Mesendoderm (in vitro differentiated cells): ENCODE measurements around the gene EMP2.

Experiments
- DNase-seq: peaks from one replicate; pipeline ENCODE4 v3.0.0; 2013
- H2AK5ac ChIP-seq: 2 replicates; pipeline ENCODE4 v1.6.1; 2013; ENCODE audit warnings: low read length, inconsistent platforms
- H2BK120ac ChIP-seq: 2 replicates; pipeline ENCODE4 v1.6.1; 2013; ENCODE audit warnings: low read depth, mild to moderate bottlenecking, low read length, moderate library complexity, mixed read lengths
- H2BK15ac ChIP-seq: replicated peaks from 2 replicates; pipeline ENCODE4 v1.6.1; 2013; ENCODE audit warnings: low read depth, mild to moderate bottlenecking, moderate library complexity
- H2BK5ac ChIP-seq: 2 replicates; pipeline ENCODE4 v1.6.1; 2013; ENCODE audit warnings: low read length, inconsistent platforms
- H3K18ac ChIP-seq: 2 replicates; pipeline ENCODE4 v1.6.1; 2013; ENCODE audit warnings: mild to moderate bottlenecking, low read length, mixed read lengths
- H3K23ac ChIP-seq: one replicate; pipeline ENCODE4 v1.6.1; 2013; ENCODE audit warnings: low read length
- H3K27ac ChIP-seq: 2 replicates; pipeline ENCODE4 v1.5.1; 2013; ENCODE audit warnings: low read depth, mild to moderate bottlenecking, inconsistent platforms, low read length, moderate library complexity
- H3K27me3 ChIP-seq: 2 replicates; pipeline ENCODE4 v1.6.1; 2013; ENCODE audit warnings: low read length, control low read depth, mild to moderate bottlenecking, inconsistent platforms; ENCODE audit not compliant: insufficient read depth, poor library complexity
- H3K36me3 ChIP-seq: 2 replicates; pipeline ENCODE4 v1.6.1; 2013; ENCODE audit warnings: low read length, inconsistent platforms; ENCODE audit not compliant: control insufficient read depth, insufficient read depth
- H3K4ac ChIP-seq: one replicate; pipeline ENCODE4 v1.6.1; 2013; ENCODE audit warnings: low read depth, mild to moderate bottlenecking, low read length, moderate library complexity
- H3K4me1 ChIP-seq: 2 replicates; pipeline ENCODE4 v1.6.1; 2013; ENCODE audit warnings: low read depth, low read length, inconsistent platforms; ENCODE audit not compliant: control insufficient read depth
- H3K4me2 ChIP-seq: 2 replicates; pipeline ENCODE4 v1.6.1; 2013; ENCODE audit warnings: low read length
- H3K4me3 ChIP-seq: 2 replicates; pipeline ENCODE4 v1.5.1; 2013; ENCODE audit warnings: mild to moderate bottlenecking, low read length
- H3K56ac ChIP-seq: one replicate; pipeline ENCODE4 v1.6.1; 2013; ENCODE audit warnings: low read length
- H3K79me1 ChIP-seq: 2 replicates; pipeline ENCODE4 v1.6.1; 2013; ENCODE audit warnings: low read length, inconsistent platforms
- H3K79me2 ChIP-seq: 2 replicates; pipeline ENCODE4 v1.6.1; 2013; ENCODE audit warnings: mild to moderate bottlenecking, low read length; ENCODE audit not compliant: control insufficient read depth, insufficient read depth
- H3K9ac ChIP-seq: 2 replicates; pipeline ENCODE4 v1.6.1; 2013; ENCODE audit warnings: low read length, inconsistent platforms
- H4K5ac ChIP-seq: one replicate; pipeline ENCODE4 v1.6.1; 2013; ENCODE audit warnings: low read length
- H4K8ac ChIP-seq: one replicate; pipeline ENCODE4 v1.6.1; 2013; ENCODE audit warnings: low read depth, mild to moderate bottlenecking, control low read depth, low read length, moderate library complexity
- WGBS: extraction: QIAGEN DNeasy Blood & Tissue Kit; methylation state at CpG from one replicate; pipeline ENCODE4 v1.1.7; 2013; ENCODE audit warnings: low lambda C conversion rate, missing lambda C conversion rate; ENCODE audit not compliant: insufficient coverage; ENCODE audit errors: extremely low coverage; 5-methylcytosine and 5-hydroxymethylcytosine counted together

EMP2 gene

GRCh38 chr16:10612649-10613179 is 32.3 kb upstream of the EMP2 start:
- no peak overlapping the region for H2BK5ac ChIP-seq
- no peaks in the 10 kb centered on the region for H3K79me2 ChIP-seq
- no peak overlapping the region for H2BK15ac ChIP-seq
- no peak overlapping the region for H2BK120ac ChIP-seq
- H3K56ac ChIP-seq, result no peak overlapping the region
- no peak overlapping the region for H3K27ac ChIP-seq
- DNase-seq, result no peak
- no peak overlapping the region for H4K8ac ChIP-seq
- H3K36me3 ChIP-seq, result no peaks in the 10 kb centered on the region
- H3K4me1 ChIP-seq, result peaks cover 2% of the 10 kb centered on the region
- no peak overlapping the region for H3K9ac ChIP-seq
- no peaks in the 10 kb centered on the region for H3K79me1 ChIP-seq
- H2AK5ac ChIP-seq, result no peak overlapping the region
- H4K5ac ChIP-seq, result no peak overlapping the region
- WGBS, result no CpG with 5 or more reads among the region's 6 CpGs
- no peak overlapping the region for H3K4ac ChIP-seq
- H3K27me3 ChIP-seq, result no peaks in the 10 kb centered on the region
- no peak overlapping the region for H3K4me3 ChIP-seq
- no peak overlapping the region for H3K23ac ChIP-seq
- H3K4me2 ChIP-seq, result no peak overlapping the region
- H3K18ac ChIP-seq, result no peak overlapping the region

- Histone ChIP-seq H3K27me3 (no peaks in the 10 kb centered on the region), H3K79me2 (no peaks in the 10 kb centered on the region), H2BK120ac (no peak overlapping the region), H3K4me2 (no peak overlapping the region), H3K18ac (no peak overlapping the region), H3K9ac (no peak overlapping the region), H3K56ac (no peak overlapping the region), H3K27ac (no peak overlapping the region), H2BK5ac (no peak overlapping the region), H2AK5ac (no peak overlapping the region), H3K36me3 (no peaks in the 10 kb centered on the region), H3K23ac (no peak overlapping the region), H2BK15ac (no peak overlapping the region), H3K4ac (no peak overlapping the region), H4K8ac (no peak overlapping the region), H4K5ac (no peak overlapping the region), H3K4me3 (no peak overlapping the region), H3K4me1 (no peaks in the 10 kb centered on the region), H3K79me1 (no peaks in the 10 kb centered on the region)
- no CpG with 5 or more reads among the region's 6 CpGs for WGBS
- no peak for DNase-seq
These were observed 31.5 kb upstream of the EMP2 start for GRCh38 chr16:10611825-10612342.

- Histone ChIP-seq H3K23ac (no peak overlapping the region), H3K9ac (no peak overlapping the region)
- WGBS, result no CpG with 5 or more reads among the region's 13 CpGs
These were observed 30.2 kb upstream of the EMP2 start for GRCh38 chr16:10610499-10611184.

GRCh38 chr16:10609402-10609774 is 29.0 kb upstream of the EMP2 start:
- no peak overlapping the region for H2BK15ac ChIP-seq
- no peaks in the 10 kb centered on the region for H3K79me1 ChIP-seq
- no peak overlapping the region for H3K4me3 ChIP-seq
- H3K4me2 ChIP-seq, result no peak overlapping the region
- no peak overlapping the region for H4K5ac ChIP-seq
- no peak overlapping the region for H4K8ac ChIP-seq
- no peak overlapping the region for H3K56ac ChIP-seq
- no peak overlapping the region for H3K4ac ChIP-seq
- H2BK120ac ChIP-seq, result no peak overlapping the region
- no peaks in the 10 kb centered on the region for H3K4me1 ChIP-seq
- H3K36me3 ChIP-seq, result no peaks in the 10 kb centered on the region
- DNase-seq, result no peak
- WGBS, result no CpG with 5 or more reads among the region's 7 CpGs
- no peak overlapping the region for H3K18ac ChIP-seq
- H3K23ac ChIP-seq, result no peak overlapping the region
- no peaks in the 10 kb centered on the region for H3K27me3 ChIP-seq
- no peak overlapping the region for H3K9ac ChIP-seq
- H2BK5ac ChIP-seq, result no peak overlapping the region
- no peak overlapping the region for H3K27ac ChIP-seq
- no peak overlapping the region for H2AK5ac ChIP-seq
- H3K79me2 ChIP-seq, result no peaks in the 10 kb centered on the region

More at GRCh38 chr16:10610499-10611184, 30.2 kb upstream of the EMP2 start:
- H2BK15ac ChIP-seq, result no peak overlapping the region
- no peak overlapping the region for H2BK120ac ChIP-seq
- no peak overlapping the region for H2BK5ac ChIP-seq
- H3K79me1 ChIP-seq, result no peaks in the 10 kb centered on the region
- H3K4me1 ChIP-seq, result no peaks in the 10 kb centered on the region
- no peak overlapping the region for H3K4me3 ChIP-seq
- no peak overlapping the region for H3K4ac ChIP-seq
- no peak overlapping the region for H3K4me2 ChIP-seq
- no peak overlapping the region for H4K5ac ChIP-seq
- no peak overlapping the region for H2AK5ac ChIP-seq
- H3K56ac ChIP-seq, result no peak overlapping the region
- H4K8ac ChIP-seq, result no peak overlapping the region
- no peaks in the 10 kb centered on the region for H3K36me3 ChIP-seq
- DNase-seq, result no peak
- H3K27ac ChIP-seq, result no peak overlapping the region
- H3K79me2 ChIP-seq, result no peaks in the 10 kb centered on the region
- H3K27me3 ChIP-seq, result no peaks in the 10 kb centered on the region
- no peak overlapping the region for H3K18ac ChIP-seq

GRCh38 chr16:10608687-10609401 is 28.4 kb upstream of the EMP2 start:
- Histone ChIP-seq H3K79me1 (no peaks in the 10 kb centered on the region), H3K4me1 (no peaks in the 10 kb centered on the region), H3K4me3 (no peak overlapping the region), H3K79me2 (no peaks in the 10 kb centered on the region), H3K18ac (no peak overlapping the region), H2BK15ac (no peak overlapping the region), H2BK120ac (no peak overlapping the region), H4K5ac (no peak overlapping the region), H3K36me3 (no peaks in the 10 kb centered on the region), H3K56ac (no peak overlapping the region), H3K27me3 (no peaks in the 10 kb centered on the region), H3K23ac (no peak overlapping the region), H2BK5ac (no peak overlapping the region), H4K8ac (no peak overlapping the region), H3K9ac (no peak overlapping the region), H3K4ac (no peak overlapping the region), H3K4me2 (no peak overlapping the region), H3K27ac (no peak overlapping the region), H2AK5ac (no peak overlapping the region)
- DNase-seq, result no peak
- no CpG with 5 or more reads among the region's 11 CpGs for WGBS
